Breast epithelium (tissue), 3 donors: ENCODE results near the gene TRPV6.

Experiments
- POLR2A ChIP-seq: fragments of 450-650 bp; IDR thresholded peaks from one replicate; pipeline ENCODE4 v1.6.1; 2016; ENCODE audit warnings: antibody characterized with exemption, mild to moderate bottlenecking, moderate library complexity
- TF ChIP-seq, protein P1 (sequence below), 3 donors: fragments of 450-650 bp; IDR thresholded peaks; one replicate each; pipeline ENCODE4 v1.5.1; 2016 to 2017; ENCODE audit warnings: antibody characterized with exemption in 3 of 3, mild to moderate bottlenecking in 3 of 3, moderate library complexity in 3 of 3

DNA sequence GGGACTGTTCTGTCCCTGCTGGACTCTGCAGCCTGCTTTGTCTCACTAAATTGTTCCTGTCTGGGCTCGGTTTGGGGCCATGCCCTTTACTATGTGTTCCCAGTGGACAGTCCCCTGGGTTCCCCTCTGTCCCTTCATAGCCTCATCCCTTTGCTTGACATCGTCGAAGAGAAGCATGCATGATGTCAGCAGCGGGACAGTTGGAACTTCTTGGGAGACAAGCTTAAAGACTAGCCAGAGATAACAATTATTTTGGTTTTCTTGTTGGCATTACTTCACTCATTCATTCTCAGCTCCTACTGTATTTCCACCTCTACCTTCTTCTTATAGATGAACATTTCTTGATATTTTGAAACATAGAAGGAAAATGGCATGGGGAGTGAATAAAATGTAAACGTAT lies 27.9 kb downstream of the TRPV6 start:
- TF ChIP-seq, protein P1, sequence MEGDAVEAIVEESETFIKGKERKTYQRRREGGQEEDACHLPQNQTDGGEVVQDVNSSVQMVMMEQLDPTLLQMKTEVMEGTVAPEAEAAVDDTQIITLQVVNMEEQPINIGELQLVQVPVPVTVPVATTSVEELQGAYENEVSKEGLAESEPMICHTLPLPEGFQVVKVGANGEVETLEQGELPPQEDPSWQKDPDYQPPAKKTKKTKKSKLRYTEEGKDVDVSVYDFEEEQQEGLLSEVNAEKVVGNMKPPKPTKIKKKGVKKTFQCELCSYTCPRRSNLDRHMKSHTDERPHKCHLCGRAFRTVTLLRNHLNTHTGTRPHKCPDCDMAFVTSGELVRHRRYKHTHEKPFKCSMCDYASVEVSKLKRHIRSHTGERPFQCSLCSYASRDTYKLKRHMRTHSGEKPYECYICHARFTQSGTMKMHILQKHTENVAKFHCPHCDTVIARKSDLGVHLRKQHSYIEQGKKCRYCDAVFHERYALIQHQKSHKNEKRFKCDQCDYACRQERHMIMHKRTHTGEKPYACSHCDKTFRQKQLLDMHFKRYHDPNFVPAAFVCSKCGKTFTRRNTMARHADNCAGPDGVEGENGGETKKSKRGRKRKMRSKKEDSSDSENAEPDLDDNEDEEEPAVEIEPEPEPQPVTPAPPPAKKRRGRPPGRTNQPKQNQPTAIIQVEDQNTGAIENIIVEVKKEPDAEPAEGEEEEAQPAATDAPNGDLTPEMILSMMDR (IDR thresholded peaks at IDR 0.05), result no peak
- no peak for TF ChIP-seq POLR2A
